HepG2 (cell line): Measurements from ENCODE around the gene TATDN3. TPM values are rescaled to one million over a fixed set of nuclear protein-coding genes. Genes with fewer than 3 reads are reported as not detected.
A peak's percentile ranks its signal among the peaks of the same experiment; 100 is the strongest.

Experiments
- ATAC-seq: fragments of 200-7000 bp; cut with Tn5 transposase; 3 replicates; pipeline ENCODE4 v1.9.1; 2020; ENCODE audit warnings: mild to moderate bottlenecking, moderate library complexity
- BruUV-seq: library from RNA; stranded (reverse); fragments of 400-500 nt; replicated peaks from 2 replicates; lab custom pipeline; 2021; lab: Mats Ljungman, UMichigan
- CTCF ChIA-PET: fragments of 300-600 bp; formaldehyde crosslinking; extraction: SDS; loops from one replicate; lab custom pipeline; 2021; ENCODE audit warnings: low total read pairs, inconsistent platforms, low intra/inter-chr PET ratio; lab: Yijun Ruan, JAX
- POLR2A ChIA-PET: fragments of 350-600 bp; sonication (Branson Sonifier 250); formaldehyde crosslinking; loops from one replicate; lab custom pipeline; 2020; ENCODE audit warnings: antibody characterized with exemption, inconsistent platforms; lab: Yijun Ruan, JAX
- DNase-seq: peaks from one replicate; pipeline ENCODE4 v3.0.0-alpha.2; 2015; ENCODE audit warnings: low spot score
- FAIRE-seq: peaks from 3 replicates; lab custom pipeline; 2011; peaks lifted over from hg19 to GRCh38; lab: Jason Lieb, UNC
- H2AFZ ChIP-seq: one replicate; pipeline ENCODE4 v1.6.1; 2011; ENCODE audit warnings: low read length, inconsistent platforms
- H3K27ac ChIP-seq: fragments of 300-600 bp; 3 replicates; pipeline ENCODE4 v1.8.0; 2011; ENCODE audit warnings: mixed run types, mild to moderate bottlenecking, mixed read lengths, low read length, inconsistent platforms; ENCODE audit not compliant: insufficient read depth; ENCODE audit errors: extremely low read length
- H3K27me3 ChIP-seq, 2 experiments: fragments of 200-600 bp in 1 of 2; 2 replicates in 1 of 2; 3 replicates in 1 of 2; pipeline versions ENCODE4 v1.6.0 to v1.8.0; 2011; ENCODE audit warnings: low read length in 2 of 2, mild to moderate bottlenecking in 2 of 2, moderate library complexity in 2 of 2, inconsistent platforms in 1 of 2; ENCODE audit not compliant: insufficient read depth in 2 of 2, control insufficient read depth in 1 of 2
- H3K36me3 ChIP-seq, 2 experiments: fragments of 200-600 bp in 1 of 2; replicated peaks in 1 of 2; 2 replicates in 1 of 2; 3 replicates in 1 of 2; pipeline versions ENCODE4 v1.5.1 to v1.8.0; 2011; ENCODE audit warnings: low read length in 2 of 2, inconsistent platforms in 1 of 2; ENCODE audit not compliant: insufficient read depth in 2 of 2, control insufficient read depth in 1 of 2
- H3K4me1 ChIP-seq: 2 replicates; pipeline ENCODE4 v1.5.1; 2012; ENCODE audit warnings: low read length, inconsistent platforms; ENCODE audit not compliant: insufficient read depth
- H3K4me2 ChIP-seq: 2 replicates; pipeline ENCODE4 v1.6.0; 2011; ENCODE audit warnings: low read depth, low read length, inconsistent platforms
- H3K4me3 ChIP-seq, 3 experiments: fragments of 200-600 bp in 1 of 3; sonication (generic), shearing (Covaris generic) in 1 of 3; replicated peaks in 1 of 3; 2 replicates each; pipeline ENCODE4 v1.5.1; 2011 to 2016; ENCODE audit warnings: low read length in 3 of 3, inconsistent platforms in 2 of 3, low read depth in 2 of 3, mild to moderate bottlenecking in 2 of 3, control low read depth in 1 of 3, mixed read lengths in 1 of 3; ENCODE audit not compliant: insufficient read depth in 1 of 3
- H3K79me2 ChIP-seq: one replicate; pipeline ENCODE4 v1.6.1; 2011; ENCODE audit warnings: low read length, inconsistent platforms; ENCODE audit not compliant: insufficient read depth
- H3K9ac ChIP-seq: 2 replicates; pipeline ENCODE4 v1.6.0; 2011; ENCODE audit warnings: mild to moderate bottlenecking, low read depth, low read length, inconsistent platforms; ENCODE audit not compliant: insufficient read depth
- H3K9me3 ChIP-seq: 2 replicates; pipeline ENCODE4 v1.5.1; 2012; ENCODE audit warnings: mild to moderate bottlenecking, low read length
- H4K20me1 ChIP-seq: 2 replicates; pipeline ENCODE4 v1.6.0; 2011; ENCODE audit warnings: inconsistent platforms, mild to moderate bottlenecking, low read length, moderate library complexity; ENCODE audit not compliant: insufficient read depth
- GTF2F1 ChIP-seq: fragments of 150-350 bp; IDR thresholded peaks from 2 replicates; pipeline ENCODE4 v1.6.1; 2014; ENCODE audit warnings: low read length
- MAZ ChIP-seq, 2 experiments: sonication (generic) in 1 of 2; formaldehyde crosslinking in 1 of 2; IDR thresholded peaks; 2 replicates each; pipeline versions ENCODE4 v1.5.0 to v1.6.1; 2012 to 2020; ENCODE audit warnings: low read depth in 2 of 2, mild to moderate bottlenecking in 2 of 2, borderline replicate concordance in 1 of 2, improper control_type of control experiment in 1 of 2, low read length in 1 of 2, missing genetic modification reagents in 1 of 2, moderate library complexity in 1 of 2
- SP4 ChIP-seq: sonication (generic); formaldehyde crosslinking; IDR thresholded peaks from 2 replicates; pipeline ENCODE4 v1.8.1; 2023; ENCODE audit warnings: mild to moderate bottlenecking, missing genetic modification reagents
- USF2 ChIP-seq, 2 experiments: sonication (generic) in 1 of 2; formaldehyde crosslinking in 1 of 2; IDR thresholded peaks; 2 replicates each; pipeline versions ENCODE4 v1.5.1 to v1.6.1; 2011 to 2020; ENCODE audit warnings: borderline replicate concordance in 1 of 2, low read depth in 1 of 2, low read length in 1 of 2, mild to moderate bottlenecking in 1 of 2, missing genetic modification reagents in 1 of 2, moderate library complexity in 1 of 2
- ZNF263 ChIP-seq: sonication (generic); formaldehyde crosslinking; IDR thresholded peaks from 2 replicates; pipeline ENCODE4 v1.4.0; 2020; ENCODE audit warnings: missing genetic modification reagents
- ZNF329 ChIP-seq: sonication (generic); formaldehyde crosslinking; IDR thresholded peaks from 2 replicates; pipeline ENCODE4 v1.9.0; 2021; ENCODE audit warnings: low read depth, mild to moderate bottlenecking, missing genetic modification reagents
- ZNF337 ChIP-seq: sonication (generic); formaldehyde crosslinking; IDR thresholded peaks from 2 replicates; pipeline ENCODE4 v1.5.1; 2020; ENCODE audit warnings: missing genetic modification reagents, low read depth, mild to moderate bottlenecking, borderline replicate concordance
- WGBS: methylation state at CpG from one replicate; pipeline ENCODE4 v1.1.6; 2017; ENCODE audit warnings: low lambda C conversion rate; 5-methylcytosine and 5-hydroxymethylcytosine counted together
- in situ Hi-C: cut with HindIII; loops from 2 replicates; pipeline ENCODE4 v1.10.0; 2017; ENCODE audit warnings: low pct_unique_long_range_greater_than_20kb; ENCODE audit not compliant: extremely low pct_ligation_motif_present
- intact Hi-C: fragments of 100-400 bp; cut with micrococcal nuclease; formaldehyde crosslinking; loops from one replicate; pipeline ENCODE4 v1.10.0; 2022; ENCODE audit not compliant: unreplicated experiment
- polyA plus RNA-seq, 8 experiments: library from polyadenylated mRNA; depleted of rRNA in 3 of 8; stranded (reverse) in 7 of 8; unstranded in 1 of 8; fragments of >200 nt; fragmentation: Illumina TruSeq in 4 of 8; extraction: Trizol in 4 of 8; gene quantifications; 2 replicates each; pipeline versions ENCODE4 v1.2.1 to v1.2.3, GENCODE V29; 2011 to 2016; ENCODE audit warnings: low read depth in 4 of 8, missing spikeins in 1 of 8, mixed read lengths in 1 of 8; ENCODE audit not compliant: insufficient read depth in 1 of 8
- total RNA-seq, 5 experiments: library from RNA; depleted of rRNA; stranded (reverse); fragments of >200 nt; fragmentation: Illumina TruSeq; extraction: Trizol; gene quantifications; 2 replicates each; pipeline ENCODE4 v1.2.3, GENCODE V29; 2016; ENCODE audit warnings: low read depth in 1 of 5

The TATDN3 gene
- total and polyA plus RNA-seq, 2 of the 13 experiments (the other 11 are each of a cell fraction or from before 2014, with no cell fraction given): 7.3 to 8.6 TPM

- DNase-seq (no peak), ATAC-seq (no peak), FAIRE-seq (no peak)
- WGBS: 100% methylated on average over 1 of the region's 1 CpG
- Histone ChIP-seq H4K20me1 (no peaks in the 10 kb centered on the region), H3K27ac (no peak overlapping the region), H3K27me3 (no peaks in the 10 kb centered on the region), H3K4me3 (no peak overlapping the region), H3K4me2 (no peak overlapping the region), H3K79me2 (peaks cover 45% of the 10 kb centered on the region), H3K36me3 (peaks cover 1 to 18% of the 10 kb centered on the region in 2 experiments; a peak in 3 of 5 replicates), H3K9ac (no peak overlapping the region), H3K4me1 (no peaks in the 10 kb centered on the region), H3K9me3 (peaks cover 19% of the 10 kb centered on the region; the same call in 1 of the 2 replicates), H2AFZ (no peak overlapping the region)
- no peak for TF ChIP-seq MAZ (IDR thresholded peaks at IDR 0.05; ENCODE audit: borderline replicate concordance, low read depth, low read length)
- no peak for TF ChIP-seq MAZ (CRISPR knock-in tag; IDR thresholded peaks at IDR 0.05; ENCODE audit: low read depth)
- no peak for TF ChIP-seq SP4
- no peak for TF ChIP-seq GTF2F1
- TF ChIP-seq ZNF263: no peak
- TF ChIP-seq ZNF337 (CRISPR knock-in tag): peak; percentile 75; the same call in 1 of the 2 replicates
- TF ChIP-seq USF2 (IDR thresholded peaks at IDR 0.05; ENCODE audit: low read depth, low read length): no peak
- no peak for TF ChIP-seq USF2 (CRISPR knock-in tag; IDR thresholded peaks at IDR 0.05; ENCODE audit: borderline replicate concordance)
- TF ChIP-seq ZNF329 (CRISPR knock-in tag): no peak
- no TSS peak for BruUV-seq
- ChIA-PET CTCF (no interaction called here), POLR2A (no interaction called here)
- intact Hi-C loops (no loop called here), in situ Hi-C loops (no loop called here)
Observed at GRCh38 chr1:212769459-212770167, 22.1 kb upstream of the TATDN3 start.
